Loucy (cell line): Measurements from ENCODE around the gene ERG28.

Source experiments
- CTCF ChIP-seq: fragments of 200-600 bp; sonication (generic); conservative IDR thresholded peaks from 2 replicates; pipeline ENCODE4 v1.5.1; 2014; ENCODE audit warnings: mild to moderate bottlenecking, antibody characterized with exemption, low read length
- EZH2phosphoT487 ChIP-seq: fragments of 200-600 bp; IDR thresholded peaks from 2 replicates; pipeline ENCODE4 v1.6.1; 2018; ENCODE audit warnings: antibody characterized with exemption, mild to moderate bottlenecking, moderate library complexity, borderline replicate concordance

DNA sequence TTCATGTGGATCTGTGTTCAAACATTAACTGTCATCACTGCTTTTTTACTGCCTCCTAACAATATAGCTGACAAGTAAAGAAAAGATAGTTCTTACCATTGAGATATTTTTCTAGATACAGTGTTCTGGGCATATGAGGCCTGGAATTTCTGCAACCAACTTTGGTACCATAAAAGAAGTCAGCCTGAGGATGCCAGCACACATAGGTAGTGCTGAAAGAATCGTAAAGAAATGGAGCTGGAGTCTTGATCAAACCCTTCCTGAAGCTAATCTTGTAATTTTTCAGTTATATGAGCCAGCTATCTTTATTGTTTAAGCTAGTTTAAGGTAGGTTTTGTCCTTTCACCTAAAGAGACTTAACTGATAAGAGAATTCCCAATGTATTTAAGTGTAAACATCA lies 11.3 kb downstream of the ERG28 start:
- TF ChIP-seq CTCF (no peak), EZH2phosphoT487 (no peak)
